ENCODE measurements around the gene FBXO4. TPM values are rescaled to one million over a fixed set of nuclear protein-coding genes. Genes with fewer than 3 reads are reported as not detected.
"Not testable (repeated sequence)": the region's sequence is repeated elsewhere in the genome, so short reads cannot be mapped to it uniquely, and the experiment has no call there.

FBXO4 gene
- total RNA-seq, 4 donors from 2014 or later, result 0.59 to 21.8 (median 15.5) TPM

- no peak for DNase-seq
- no peaks in the 10 kb centered on the region for H3K9me3 ChIP-seq
- TF ChIP-seq CTCF (IDR thresholded peaks at IDR 0.05) (no peak), POLR2A (IDR thresholded peaks at IDR 0.05) (no peak)
These were observed 48.8 kb downstream of the FBXO4 start for GRCh38 chr5:41973887-41974286.

GRCh38 chr5:41978676-41979075 is 53.6 kb downstream of the FBXO4 start:
- H3K4me1 ChIP-seq, result no peaks in the 10 kb centered on the region
- H3K4me3 ChIP-seq, result no peak overlapping the region
- H3K9me3 ChIP-seq, result no peaks in the 10 kb centered on the region
- H3K27ac ChIP-seq, result no peak overlapping the region
- no peaks in the 10 kb centered on the region for H3K27me3 ChIP-seq
- intact Hi-C loops (cut with DNase I; ENCODE audit: low total_unique reads), result no loop called here
- H3K36me3 ChIP-seq, result no peaks in the 10 kb centered on the region
- no peak for DNase-seq
- no peak for TF ChIP-seq CTCF (IDR thresholded peaks at IDR 0.05)
- no peak for TF ChIP-seq POLR2A (IDR thresholded peaks at IDR 0.05)

More at GRCh38 chr5:41973887-41974286, 48.8 kb downstream of the FBXO4 start:
- intact Hi-C loops (cut with DNase I; ENCODE audit: low total_unique reads), result no loop called here
- H3K27ac ChIP-seq, result no peak overlapping the region
- H3K36me3 ChIP-seq, result no peaks in the 10 kb centered on the region
- H3K4me1 ChIP-seq, result no peaks in the 10 kb centered on the region
- no peak overlapping the region for H3K4me3 ChIP-seq
- H3K27me3 ChIP-seq, result no peaks in the 10 kb centered on the region

GRCh38 chr5:41980396-41980795 is 55.3 kb downstream of the FBXO4 start:
- no peak for DNase-seq
- Histone ChIP-seq H3K9me3 (no peaks in the 10 kb centered on the region), H3K27ac (no peak overlapping the region), H3K36me3 (no peaks in the 10 kb centered on the region), H3K4me1 (no peaks in the 10 kb centered on the region), H3K4me3 (no peak overlapping the region), H3K27me3 (no peaks in the 10 kb centered on the region)
- TF ChIP-seq POLR2A (IDR thresholded peaks at IDR 0.05), result no peak
- no peak for TF ChIP-seq CTCF (IDR thresholded peaks at IDR 0.05)
- intact Hi-C loops (cut with DNase I; ENCODE audit: low total_unique reads), result no loop called here

- H3K4me3 ChIP-seq, result no peak overlapping the region
- no peaks in the 10 kb centered on the region for H3K4me1 ChIP-seq
- TF ChIP-seq CTCF (IDR thresholded peaks at IDR 0.05), result no peak
- H3K27ac ChIP-seq, result no peak overlapping the region
- H3K36me3 ChIP-seq, result no peaks in the 10 kb centered on the region
- no peaks in the 10 kb centered on the region for H3K9me3 ChIP-seq
- no peaks in the 10 kb centered on the region for H3K27me3 ChIP-seq
- intact Hi-C loops (cut with DNase I; ENCODE audit: low total_unique reads), result no loop called here
- no peak for DNase-seq
These were observed 55.8 kb downstream of the FBXO4 start for GRCh38 chr5:41980870-41981269.

- H3K9me3 ChIP-seq; H3K27me3 ChIP-seq; intact Hi-C loops (cut with DNase I; ENCODE audit: low total_unique reads); H3K36me3 ChIP-seq; DNase-seq; H3K4me1 ChIP-seq; H3K27ac ChIP-seq; H3K4me3 ChIP-seq: not testable (repeated sequence)
These were observed 57.8 kb downstream of the FBXO4 start for GRCh38 chr5:41982858-41983257.

GRCh38 chr5:41983284-41983683 is 58.2 kb downstream of the FBXO4 start:
- Histone ChIP-seq H3K27me3 (no peaks in the 10 kb centered on the region), H3K4me1 (no peaks in the 10 kb centered on the region), H3K27ac (no peak overlapping the region), H3K9me3 (no peaks in the 10 kb centered on the region), H3K4me3 (no peak overlapping the region), H3K36me3 (no peaks in the 10 kb centered on the region)
- no peak for TF ChIP-seq CTCF (IDR thresholded peaks at IDR 0.05)
- intact Hi-C loops (cut with DNase I; ENCODE audit: low total_unique reads), result no loop called here
- DNase-seq, result no peak

Data from uterus (tissue), 4 donors.